HG02571 (cell line): ENCODE data around the gene POLD2.

Source experiments
- ATAC-seq: cut with Tn5 transposase; IDR thresholded peaks from one replicate; pipeline ENCODE4 v1.9.1; 2021; ENCODE audit warnings: mild to moderate bottlenecking, moderate library complexity; ENCODE audit not compliant: unreplicated experiment

The POLD2 gene

GRCh38 chr7:44066494-44067063, 56.8 kb downstream of the POLD2 start:
- no peak for ATAC-seq

GRCh38 chr7:44066111-44066460, 57.3 kb downstream of the POLD2 start:
- no peak for ATAC-seq

GRCh38 chr7:44065431-44066110, 57.8 kb downstream of the POLD2 start, which contains the start of gene PGAM2:
PGAM2 (minus strand) TSS chr7:44065567; CDS start chr7:44065529, 38 bp downstream.
- ATAC-seq = no peak

GRCh38 chr7:44064791-44065430, 58.4 kb downstream of the POLD2 start:
- no peak for ATAC-seq
